ENCODE results near the gene CREB3L2. TPM values are rescaled to one million over a fixed set of nuclear protein-coding genes. Genes with fewer than 3 reads are reported as not detected.

Gene CREB3L2
- total RNA-seq, 1 donor from 2014 or later, result 50.6 TPM

DNA sequence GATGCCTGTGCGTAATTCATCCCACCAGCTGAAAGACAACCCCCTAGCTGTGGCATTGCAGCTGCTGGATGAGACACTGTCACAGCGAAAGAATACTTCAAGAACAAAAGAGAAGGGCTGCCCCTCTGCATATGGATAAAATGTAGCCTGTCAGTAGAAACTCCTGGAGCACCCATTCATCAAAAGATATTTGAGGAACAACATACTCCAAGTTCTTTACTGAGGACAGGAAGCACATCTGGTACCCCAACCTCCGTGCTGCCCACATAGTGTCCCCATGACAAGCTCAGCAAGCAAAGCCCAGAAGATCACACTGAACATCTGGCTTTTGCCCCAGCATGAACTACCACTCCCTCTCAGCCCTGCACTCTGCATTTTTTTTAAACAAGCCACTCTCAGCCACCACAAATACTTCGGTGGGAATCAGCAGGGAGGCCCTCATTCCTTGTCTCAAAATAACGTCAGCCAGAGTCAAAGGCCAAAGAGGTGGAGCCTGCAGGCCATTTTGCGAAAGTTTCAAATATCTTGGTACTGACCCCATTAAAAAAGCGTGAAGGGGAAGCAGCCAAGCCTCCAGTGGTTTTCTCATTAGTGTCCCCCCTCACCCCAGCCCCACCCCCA, 1.7 kb downstream of the CREB3L2 start:
- peaks cover 8% of the 10 kb centered on the region for H3K36me3 Mint-ChIP-seq (ENCODE audit: low read depth, unreplicated experiment)
- H3K27ac Mint-ChIP-seq (ENCODE audit: unreplicated experiment), result peak overlapping the region; percentile 88
- H3K4me3 Mint-ChIP-seq (ENCODE audit: unreplicated experiment), result peak overlapping the region; percentile 97
- no peak for TF ChIP-seq CTCF (IDR thresholded peaks at IDR 0.05; ENCODE audit: unreplicated experiment)
- H3K9me3 Mint-ChIP-seq (ENCODE audit: unreplicated experiment), result no peaks in the 10 kb centered on the region
- peaks cover 34% of the 10 kb centered on the region for H3K4me1 Mint-ChIP-seq (ENCODE audit: unreplicated experiment)
- no peak for DNase-seq (ENCODE audit: low spot score)
- peaks cover 5% of the 10 kb centered on the region for H3K27me3 Mint-ChIP-seq (ENCODE audit: unreplicated experiment)

DNA sequence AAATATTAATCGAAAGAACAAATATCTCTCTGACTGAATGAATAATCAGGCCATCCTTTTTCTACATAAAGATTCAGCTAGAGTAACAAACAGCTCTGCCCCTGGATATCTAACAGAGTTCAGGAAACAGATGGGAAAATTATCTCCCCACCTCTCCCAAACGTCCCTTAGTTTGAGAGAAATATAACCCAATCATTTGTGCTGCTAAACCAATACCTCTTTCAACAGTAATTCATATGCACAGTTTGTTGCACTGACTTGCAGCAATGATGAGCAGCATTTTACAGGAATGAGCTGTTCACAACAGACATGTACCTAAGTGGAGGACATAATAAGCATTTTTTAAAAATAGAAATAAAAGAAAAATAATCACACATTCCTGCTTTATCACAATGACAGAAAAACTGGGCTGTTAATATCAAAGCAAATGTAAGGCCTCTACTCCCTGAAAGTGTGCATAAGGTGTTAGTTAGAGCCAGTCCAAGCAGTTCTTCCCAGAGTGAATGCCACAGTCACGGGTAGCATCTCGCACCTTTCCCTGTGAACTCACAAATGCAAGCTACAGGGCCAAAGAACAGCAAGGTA, 2.3 kb downstream of the CREB3L2 start:
- peak overlapping the region; percentile 97 for H3K4me3 Mint-ChIP-seq (ENCODE audit: unreplicated experiment)
- H3K9me3 Mint-ChIP-seq (ENCODE audit: unreplicated experiment), result no peaks in the 10 kb centered on the region
- peak overlapping the region; percentile 88 for H3K27ac Mint-ChIP-seq (ENCODE audit: unreplicated experiment)
- DNase-seq (ENCODE audit: low spot score), result no peak
- peaks cover 34% of the 10 kb centered on the region for H3K4me1 Mint-ChIP-seq (ENCODE audit: unreplicated experiment)
- no peak for TF ChIP-seq CTCF (IDR thresholded peaks at IDR 0.05; ENCODE audit: unreplicated experiment)
- peaks cover 5% of the 10 kb centered on the region for H3K27me3 Mint-ChIP-seq (ENCODE audit: unreplicated experiment)
- peaks cover 8% of the 10 kb centered on the region for H3K36me3 Mint-ChIP-seq (ENCODE audit: low read depth, unreplicated experiment)

DNA sequence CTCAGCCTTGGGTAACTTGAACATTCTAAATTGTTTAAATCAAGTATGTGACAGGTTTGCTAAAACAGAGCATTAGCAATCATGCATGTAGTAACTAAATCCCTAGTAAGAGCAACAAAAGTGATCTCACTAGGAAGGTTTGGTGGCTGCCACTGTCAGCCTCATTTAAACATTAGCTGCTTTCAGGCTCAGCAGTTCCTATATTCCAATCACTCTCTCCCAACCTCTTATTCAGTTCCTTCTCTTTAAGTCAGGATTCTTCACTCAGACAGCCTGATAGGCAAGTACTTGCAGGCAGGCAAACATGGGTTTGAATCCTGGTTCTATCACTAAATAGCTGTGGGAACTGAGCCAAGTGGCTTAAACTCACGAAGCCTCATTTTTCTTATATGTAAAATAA, 3.6 kb downstream of the CREB3L2 start:
- Mint-ChIP-seq H3K4me1 (ENCODE audit: unreplicated experiment) (peaks cover 34% of the 10 kb centered on the region), H3K36me3 (ENCODE audit: low read depth, unreplicated experiment) (peaks cover 8% of the 10 kb centered on the region), H3K9me3 (ENCODE audit: unreplicated experiment) (no peaks in the 10 kb centered on the region)

GRCh38 chr7:137996871-137997270, 5.0 kb downstream of the CREB3L2 start:
- Mint-ChIP-seq H3K27me3 (ENCODE audit: unreplicated experiment) (peaks cover 2% of the 10 kb centered on the region), H3K27ac (ENCODE audit: unreplicated experiment) (no peak overlapping the region), H3K4me3 (ENCODE audit: unreplicated experiment) (no peak overlapping the region), H3K36me3 (ENCODE audit: low read depth, unreplicated experiment) (peaks cover 8% of the 10 kb centered on the region), H3K4me1 (ENCODE audit: unreplicated experiment) (peaks cover 38% of the 10 kb centered on the region), H3K9me3 (ENCODE audit: unreplicated experiment) (no peaks in the 10 kb centered on the region)
- no peak for TF ChIP-seq CTCF (IDR thresholded peaks at IDR 0.05; ENCODE audit: unreplicated experiment)
- no peak for DNase-seq (ENCODE audit: low spot score)

More for the DNA sequence above, 3.6 kb downstream of the CREB3L2 start:
- no peak for DNase-seq (ENCODE audit: low spot score)
- H3K4me3 Mint-ChIP-seq (ENCODE audit: unreplicated experiment), result no peak overlapping the region
- TF ChIP-seq CTCF (IDR thresholded peaks at IDR 0.05; ENCODE audit: unreplicated experiment), result no peak
- H3K27me3 Mint-ChIP-seq (ENCODE audit: unreplicated experiment), result peaks cover 5% of the 10 kb centered on the region
- H3K27ac Mint-ChIP-seq (ENCODE audit: unreplicated experiment), result no peak overlapping the region

DNA sequence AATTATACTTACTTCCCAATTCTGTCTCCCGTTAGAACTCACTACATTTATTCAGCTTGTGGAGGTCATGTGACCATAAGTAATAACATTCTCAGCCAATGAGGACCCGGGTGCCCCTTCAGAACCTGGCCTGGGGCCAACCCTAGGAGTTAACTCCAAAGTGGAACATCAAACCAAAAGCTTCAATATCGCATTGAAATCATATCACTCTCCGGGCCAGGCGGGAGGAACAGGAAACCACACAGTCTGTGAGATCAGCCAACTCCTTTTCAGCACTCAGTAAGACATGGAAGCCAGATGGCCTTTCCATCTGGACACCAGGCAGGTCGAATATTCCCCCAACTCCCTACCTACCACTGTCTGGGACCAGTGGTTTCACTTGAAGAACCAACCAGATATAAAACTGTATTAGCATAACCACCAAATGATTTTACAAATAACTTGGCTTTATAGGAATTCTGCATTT, 5.5 kb downstream of the CREB3L2 start:
- H3K9me3 Mint-ChIP-seq (ENCODE audit: unreplicated experiment), result no peaks in the 10 kb centered on the region
- peaks cover 39% of the 10 kb centered on the region for H3K4me1 Mint-ChIP-seq (ENCODE audit: unreplicated experiment)
- peaks cover 2% of the 10 kb centered on the region for H3K27me3 Mint-ChIP-seq (ENCODE audit: unreplicated experiment)
- no peak overlapping the region for H3K27ac Mint-ChIP-seq (ENCODE audit: unreplicated experiment)
- peaks cover 8% of the 10 kb centered on the region for H3K36me3 Mint-ChIP-seq (ENCODE audit: low read depth, unreplicated experiment)
- DNase-seq (ENCODE audit: low spot score), result no peak
- no peak for TF ChIP-seq CTCF (IDR thresholded peaks at IDR 0.05; ENCODE audit: unreplicated experiment)
- H3K4me3 Mint-ChIP-seq (ENCODE audit: unreplicated experiment), result no peak overlapping the region
